EL (cell line): ENCODE measurements around the gene MAGEB18.

Experiments
- DNase-seq: peaks from one replicate; pipeline ENCODE4 v3.0.0-alpha.2; 2016

MAGEB18 gene

DNA sequence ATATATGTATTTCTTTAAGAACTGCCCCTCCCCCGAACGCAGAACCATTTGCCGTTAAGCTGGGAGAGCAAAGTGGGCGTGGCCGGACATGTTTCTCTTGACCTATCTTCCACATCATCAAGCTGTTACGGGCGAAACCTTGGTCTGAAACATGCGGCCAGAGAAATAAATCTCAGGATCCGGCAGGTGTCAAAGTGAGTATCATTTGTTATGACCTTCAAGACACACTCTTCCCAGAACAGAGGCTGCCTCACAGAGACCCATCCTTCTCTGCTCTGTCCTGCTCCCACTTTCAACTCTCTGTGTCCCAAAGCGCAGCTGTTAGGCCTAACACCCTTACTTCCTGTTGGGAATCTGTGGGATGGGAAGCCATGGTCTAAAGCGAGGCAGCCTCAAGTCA, at the start of gene MAGEB18:
TSS of gene MAGEB18 (plus strand) at position 70 of the 400 bp plus-strand sequence. CDS start 643 bp downstream, outside the sequence.
- no peak for DNase-seq

GRCh38 chrX:26100421-26100920, 37.7 kb upstream of the MAGEB18 start:
- no peak for DNase-seq

- DNase-seq, result no peak
These were observed 29.0 kb upstream of the MAGEB18 start for GRCh38 chrX:26109142-26109541.

- no peak for DNase-seq
These were observed 7.9 kb downstream of the MAGEB18 start for GRCh38 chrX:26146024-26146423.

DNA sequence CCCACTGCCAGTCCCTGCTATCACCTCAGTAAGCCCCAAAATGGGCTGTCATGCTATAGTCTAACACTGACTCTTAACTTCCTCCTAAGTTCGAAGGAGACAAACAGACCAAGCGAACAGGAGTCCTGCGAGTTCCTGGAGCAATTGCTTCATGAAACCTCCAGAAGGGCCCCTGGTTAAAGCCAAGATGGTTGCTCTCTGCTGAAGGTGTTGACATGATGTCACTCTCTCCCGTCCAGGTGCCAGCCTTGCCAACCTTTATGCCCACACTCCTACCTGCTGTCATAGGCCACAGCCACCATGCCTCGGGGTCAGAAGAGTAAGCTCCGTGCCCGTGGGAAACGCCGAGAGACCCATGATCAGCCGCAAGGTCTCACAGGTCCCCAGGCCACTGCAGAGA, 22.2 kb downstream of the MAGEB18 start, which contains the start of gene MAGEB6B:
TSS of gene MAGEB6B (plus strand) at position 301 of the 400 bp plus-strand sequence. CDS start at position 301, 0 bp downstream.
- no peak for DNase-seq
